WERI-Rb-1 (cell line): ENCODE data around the gene AGXT.

Experiments
- DNase-seq: peaks from one replicate; pipeline ENCODE4 v3.0.0-alpha.2; 2020
- H3K27ac ChIP-seq: fragments of 250-450 bp; sonication (Bioruptor Pico); 2 replicates; pipeline ENCODE4 v1.5.1; 2020; ENCODE audit warnings: mild to moderate bottlenecking, moderate library complexity
- H3K27me3 ChIP-seq: fragments of 250-450 bp; sonication (Bioruptor Pico); 2 replicates; pipeline ENCODE4 v1.5.1; 2021; ENCODE audit warnings: mild to moderate bottlenecking, low read depth, moderate library complexity; ENCODE audit not compliant: insufficient read depth, severe bottlenecking
- H3K36me3 ChIP-seq: fragments of 250-450 bp; sonication (Bioruptor Pico); 2 replicates; pipeline ENCODE4 v1.5.1; 2020; ENCODE audit warnings: mild to moderate bottlenecking, moderate library complexity
- H3K4me3 ChIP-seq: 2 replicates; pipeline ENCODE4 v1.5.1; 2011; ENCODE audit warnings: low read depth, mild to moderate bottlenecking, control low read depth, low read length
- H3K9me3 ChIP-seq: fragments of 250-450 bp; sonication (Bioruptor Pico); 2 replicates; pipeline ENCODE4 v1.5.1; 2021; ENCODE audit warnings: mild to moderate bottlenecking, moderate library complexity; ENCODE audit not compliant: severe bottlenecking
- CTCF ChIP-seq: IDR thresholded peaks from 2 replicates; pipeline ENCODE4 v1.5.1; 2011; ENCODE audit warnings: low read depth, mild to moderate bottlenecking, control low read depth, inconsistent platforms, low read length

The AGXT gene

GRCh38 chr2:240921995-240922244 lies 53.3 kb downstream of the AGXT start:
- Histone ChIP-seq H3K36me3 (no peaks in the 10 kb centered on the region), H3K27me3 (no peaks in the 10 kb centered on the region), H3K4me3 (no peak overlapping the region), H3K9me3 (no peaks in the 10 kb centered on the region), H3K27ac (no peak overlapping the region)
- TF ChIP-seq CTCF = no peak
- DNase-seq = peak; percentile 1

- H3K36me3 ChIP-seq = no peaks in the 10 kb centered on the region
- H3K9me3 ChIP-seq = no peaks in the 10 kb centered on the region
- no peak overlapping the region for H3K27ac ChIP-seq
- DNase-seq = peak; percentile 4
- H3K4me3 ChIP-seq = no peak overlapping the region
- H3K27me3 ChIP-seq = no peaks in the 10 kb centered on the region
- TF ChIP-seq CTCF = no peak
Observed at GRCh38 chr2:240922245-240922981, 53.8 kb downstream of the AGXT start.

GRCh38 chr2:240922982-240923537 lies 54.4 kb downstream of the AGXT start:
- Histone ChIP-seq H3K9me3 (no peaks in the 10 kb centered on the region), H3K27me3 (no peaks in the 10 kb centered on the region), H3K4me3 (no peak overlapping the region), H3K27ac (no peak overlapping the region), H3K36me3 (no peaks in the 10 kb centered on the region)
- TF ChIP-seq CTCF = no peak
- peak; percentile 6 for DNase-seq

- Histone ChIP-seq H3K4me3 (no peak overlapping the region), H3K27me3 (no peaks in the 10 kb centered on the region), H3K36me3 (no peaks in the 10 kb centered on the region), H3K9me3 (no peaks in the 10 kb centered on the region), H3K27ac (no peak overlapping the region)
- no peak for TF ChIP-seq CTCF
- DNase-seq = peak; percentile 5
Observed at GRCh38 chr2:240925191-240925567, 56.6 kb downstream of the AGXT start.

- no peak for TF ChIP-seq CTCF
- DNase-seq = peak; percentile 6
- H3K36me3 ChIP-seq = no peaks in the 10 kb centered on the region
Observed at GRCh38 chr2:240925568-240926515, 57.2 kb downstream of the AGXT start.

More at GRCh38 chr2:240925568-240926515, 57.2 kb downstream of the AGXT start:
- Histone ChIP-seq H3K27me3 (no peaks in the 10 kb centered on the region), H3K27ac (no peak overlapping the region), H3K9me3 (no peaks in the 10 kb centered on the region), H3K4me3 (no peak overlapping the region)
